ENCODE data around the gene ZBTB4.
A peak's percentile ranks its signal among the peaks of the same experiment; 100 is the strongest.

Gene ZBTB4

DNA sequence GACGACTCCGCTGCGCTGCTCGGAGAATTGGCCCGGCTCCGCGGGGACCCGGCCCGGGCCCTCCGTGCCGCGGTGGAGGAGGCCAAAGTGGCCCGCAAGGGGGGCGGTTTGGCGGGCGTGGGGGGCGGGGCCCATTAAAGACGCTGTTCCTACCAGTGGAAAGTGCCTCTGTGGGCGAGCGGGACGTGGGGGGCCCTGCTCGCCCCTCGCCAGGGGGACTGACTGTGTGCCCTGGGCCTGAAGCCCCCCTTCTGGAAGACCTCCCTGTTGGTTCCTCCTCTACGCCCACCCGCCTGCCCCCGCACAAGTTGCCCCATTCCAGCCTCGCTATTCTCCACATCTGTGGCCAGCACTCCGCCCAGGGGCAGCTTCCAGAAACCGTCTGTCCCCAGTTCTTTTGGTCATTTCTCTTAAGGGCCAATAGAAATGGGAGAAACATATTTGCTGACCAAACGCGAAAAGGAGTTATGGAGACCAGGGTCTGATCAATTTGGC, 42.0 kb downstream of the ZBTB4 start:
- H3K4me3 ChIP-seq (ENCODE audit: low read depth in 1 of 5, low read length in 5 of 5), result peak overlapping the region; percentile 37 to 66 (median 55)
- H3K9ac ChIP-seq (ENCODE audit: low read length in 5 of 5), result no peak overlapping the region
- H3K27ac ChIP-seq (ENCODE audit: low read depth, low read length), result no peak overlapping the region
- H3K4me1 ChIP-seq (ENCODE audit: control insufficient read depth in 5 of 5, insufficient read depth in 5 of 5, low read length in 5 of 5), result peaks cover 0 to 60% (median 54%) of the 10 kb centered on the region in 5 donors
- no peaks in the 10 kb centered on the region for H3K9me3 ChIP-seq (ENCODE audit: control insufficient read depth in 5 of 5, low read length in 5 of 5)
- no peaks in the 10 kb centered on the region for H3K36me3 ChIP-seq (ENCODE audit: control insufficient read depth in 5 of 5, insufficient read depth in 5 of 5, low read length in 5 of 5)
- peaks cover 0 to 25% (median 14%) of the 10 kb centered on the region in 5 donors for H3K27me3 ChIP-seq (ENCODE audit: control insufficient read depth in 5 of 5, insufficient read depth in 4 of 5, low read length in 5 of 5)

DNA sequence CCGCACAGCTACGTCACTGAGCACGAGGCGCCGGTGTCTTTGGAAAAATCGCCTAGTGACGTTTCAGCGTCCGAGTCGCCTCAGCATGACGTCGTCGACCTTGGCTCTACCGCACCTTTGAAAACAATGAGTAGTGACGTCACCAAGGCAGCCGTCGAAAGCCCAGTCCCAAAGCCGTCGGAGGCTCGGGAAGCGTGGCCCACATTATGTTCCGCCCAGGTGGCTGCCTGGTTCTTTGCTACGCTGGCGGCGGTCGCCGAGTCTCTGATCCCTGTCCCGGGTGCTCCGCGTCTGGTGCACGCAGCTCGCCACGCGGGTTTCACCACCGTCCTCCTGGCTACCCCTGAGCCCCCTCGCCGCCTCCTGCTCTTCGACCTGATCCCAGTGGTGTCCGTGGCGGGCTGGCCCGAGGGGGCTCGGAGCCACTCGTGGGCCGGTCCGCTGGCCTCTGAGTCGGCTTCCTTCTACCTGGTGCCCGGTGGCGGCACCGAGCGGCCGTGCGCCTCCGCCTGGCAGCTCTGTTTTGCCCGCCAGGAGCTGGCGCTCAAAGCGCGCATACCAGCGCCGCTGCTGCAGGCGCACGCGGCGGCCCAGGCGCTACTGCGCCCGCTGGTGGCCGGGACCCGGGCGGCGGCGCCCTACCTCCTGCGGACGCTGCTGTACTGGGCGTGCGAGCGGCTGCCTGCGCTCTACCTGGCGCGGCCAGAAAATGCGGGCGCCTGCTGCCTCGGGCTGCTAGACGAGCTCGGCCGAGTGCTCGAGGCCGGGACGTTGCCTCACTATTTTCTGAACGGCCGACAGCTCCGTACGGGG, 42.7 kb downstream of the ZBTB4 start:
- Histone ChIP-seq H3K27me3 (ENCODE audit: control insufficient read depth in 5 of 5, insufficient read depth in 4 of 5, low read length in 5 of 5) (peaks cover 0 to 25% (median 14%) of the 10 kb centered on the region in 5 donors), H3K4me1 (ENCODE audit: control insufficient read depth in 5 of 5, insufficient read depth in 5 of 5, low read length in 5 of 5) (peaks cover 0 to 60% (median 54%) of the 10 kb centered on the region in 5 donors), H3K36me3 (ENCODE audit: control insufficient read depth in 5 of 5, insufficient read depth in 5 of 5, low read length in 5 of 5) (no peaks in the 10 kb centered on the region), H3K9ac (ENCODE audit: low read length in 5 of 5) (peak overlapping the region in 3 of 5 donors; percentile 2 to 35 (median 28)), H3K4me3 (ENCODE audit: low read depth in 1 of 5, low read length in 5 of 5) (peak overlapping the region; percentile 38 to 66 (median 39)), H3K9me3 (ENCODE audit: control insufficient read depth in 5 of 5, low read length in 5 of 5) (no peaks in the 10 kb centered on the region), H3K27ac (ENCODE audit: low read depth, low read length) (no peak overlapping the region)

DNA sequence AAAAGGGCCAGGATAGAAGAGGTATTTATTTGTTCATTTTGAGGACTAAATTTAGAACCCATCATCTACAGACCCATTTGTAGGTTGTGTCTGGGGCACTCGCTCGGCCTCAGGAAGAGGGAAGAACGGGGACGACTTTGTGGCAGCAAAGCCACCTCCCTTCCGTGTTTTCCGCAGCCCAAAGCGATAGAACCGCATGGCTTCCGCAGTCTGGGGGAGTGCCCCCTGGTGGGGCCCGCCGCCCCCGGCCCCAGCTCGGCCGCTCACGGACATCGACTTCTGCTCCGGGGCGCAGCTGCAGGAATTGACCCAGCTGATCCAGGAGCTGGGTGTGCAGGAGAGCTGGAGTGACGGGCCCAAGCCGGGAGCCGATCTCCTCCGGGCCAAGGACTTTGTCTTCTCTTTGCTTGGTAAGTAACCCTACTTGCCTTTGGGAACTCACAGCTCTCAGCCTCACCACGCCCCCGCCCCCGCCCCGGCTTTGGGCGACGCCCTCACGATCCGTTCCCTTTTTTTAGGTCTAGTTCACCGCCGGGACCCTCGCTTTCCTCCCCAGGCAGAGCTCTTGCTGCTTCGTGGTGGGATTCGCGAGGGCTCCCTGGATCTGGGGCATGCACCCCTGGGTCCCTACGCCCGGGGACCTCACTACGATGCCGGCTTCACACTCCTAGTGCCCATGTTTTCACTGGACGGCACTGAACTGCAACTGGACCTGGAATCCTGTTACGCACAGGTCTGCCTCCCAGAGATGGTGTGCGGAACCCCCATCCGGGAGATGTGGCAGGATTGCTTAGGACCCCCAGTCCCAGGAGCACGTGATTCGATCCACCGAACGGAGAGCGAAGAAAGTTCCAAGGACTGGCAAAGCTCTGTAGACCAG, 43.5 kb downstream of the ZBTB4 start:
- H3K27me3 ChIP-seq (ENCODE audit: control insufficient read depth in 5 of 5, insufficient read depth in 4 of 5, low read length in 5 of 5), result peaks cover 0 to 25% (median 14%) of the 10 kb centered on the region in 5 donors
- H3K27ac ChIP-seq (ENCODE audit: low read depth, low read length), result no peak overlapping the region
- H3K4me3 ChIP-seq (ENCODE audit: low read depth in 1 of 5, low read length in 5 of 5), result peak overlapping the region; percentile 38 to 66 (median 62)
- H3K36me3 ChIP-seq (ENCODE audit: control insufficient read depth in 5 of 5, insufficient read depth in 5 of 5, low read length in 5 of 5), result no peaks in the 10 kb centered on the region
- H3K9me3 ChIP-seq (ENCODE audit: control insufficient read depth in 5 of 5, low read length in 5 of 5), result no peaks in the 10 kb centered on the region
- peak overlapping the region in 4 of 5 donors; percentile 44 to 58 (median 52) for H3K9ac ChIP-seq (ENCODE audit: low read length in 5 of 5)
- peaks cover 0 to 57% (median 50%) of the 10 kb centered on the region in 5 donors for H3K4me1 ChIP-seq (ENCODE audit: control insufficient read depth in 5 of 5, insufficient read depth in 5 of 5, low read length in 5 of 5)

DNA sequence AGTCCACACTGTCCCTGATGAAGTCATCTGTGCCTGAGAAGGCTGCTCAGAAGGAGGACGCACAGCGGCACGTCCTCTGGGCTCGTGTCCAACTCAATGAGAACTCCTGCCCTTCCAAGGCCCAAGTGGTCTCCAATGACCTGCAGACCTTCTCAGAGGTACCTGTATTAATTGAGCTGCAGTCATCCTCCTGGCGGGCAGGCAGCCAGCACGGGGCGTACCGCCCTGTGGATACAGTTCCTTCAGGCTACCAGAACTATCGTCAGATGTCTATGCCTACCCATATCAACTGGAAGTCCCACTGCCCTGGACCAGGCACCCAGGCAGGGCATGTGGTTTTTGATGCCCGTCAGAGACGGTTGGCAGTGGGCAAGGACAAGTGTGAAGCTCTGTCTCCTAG, 47.1 kb downstream of the ZBTB4 start:
- no peak overlapping the region for H3K9ac ChIP-seq (ENCODE audit: low read length in 5 of 5)
- H3K36me3 ChIP-seq (ENCODE audit: control insufficient read depth in 5 of 5, insufficient read depth in 5 of 5, low read length in 5 of 5), result no peaks in the 10 kb centered on the region
- H3K27ac ChIP-seq (ENCODE audit: low read depth, low read length), result no peak overlapping the region
- no peak overlapping the region for H3K4me3 ChIP-seq (ENCODE audit: low read depth in 1 of 5, low read length in 5 of 5)
- peaks cover 0 to 22% (median 20%) of the 10 kb centered on the region in 5 donors for H3K4me1 ChIP-seq (ENCODE audit: control insufficient read depth in 5 of 5, insufficient read depth in 5 of 5, low read length in 5 of 5)
- peaks cover 0 to 2% (median 0%) of the 10 kb centered on the region in 5 donors for H3K27me3 ChIP-seq (ENCODE audit: control insufficient read depth in 5 of 5, insufficient read depth in 4 of 5, low read length in 5 of 5)
- no peaks in the 10 kb centered on the region for H3K9me3 ChIP-seq (ENCODE audit: control insufficient read depth in 5 of 5, low read length in 5 of 5)

DNA sequence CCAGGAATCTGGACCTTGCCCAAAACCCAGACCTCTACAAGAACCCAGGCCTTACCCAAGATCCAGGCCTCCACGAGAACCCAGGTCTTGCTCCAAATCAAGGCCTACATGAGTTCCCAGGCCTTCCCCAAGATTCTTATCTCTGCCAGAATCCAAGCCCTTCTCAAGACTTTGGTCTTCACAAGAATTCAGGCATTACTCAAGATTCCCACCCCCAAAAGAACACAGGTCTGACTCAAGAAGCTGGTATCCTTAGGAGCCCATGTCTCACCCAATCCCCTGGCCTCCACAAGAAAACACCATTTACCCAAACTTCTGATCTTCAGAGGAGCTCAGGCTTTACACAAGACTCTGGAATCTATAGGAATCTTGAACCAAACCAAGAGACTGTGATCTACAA, 48.2 kb downstream of the ZBTB4 start:
- H3K9ac ChIP-seq (ENCODE audit: low read length in 5 of 5), result no peak overlapping the region
- no peaks in the 10 kb centered on the region for H3K9me3 ChIP-seq (ENCODE audit: control insufficient read depth in 5 of 5, low read length in 5 of 5)
- H3K4me1 ChIP-seq (ENCODE audit: control insufficient read depth in 5 of 5, insufficient read depth in 5 of 5, low read length in 5 of 5), result peaks cover 0 to 11% (median 10%) of the 10 kb centered on the region in 5 donors
- no peaks in the 10 kb centered on the region for H3K36me3 ChIP-seq (ENCODE audit: control insufficient read depth in 5 of 5, insufficient read depth in 5 of 5, low read length in 5 of 5)
- peaks cover 0 to under 1% (median 0%) of the 10 kb centered on the region in 5 donors for H3K27me3 ChIP-seq (ENCODE audit: control insufficient read depth in 5 of 5, insufficient read depth in 4 of 5, low read length in 5 of 5)
- H3K27ac ChIP-seq (ENCODE audit: low read depth, low read length), result no peak overlapping the region
- H3K4me3 ChIP-seq (ENCODE audit: low read depth in 1 of 5, low read length in 5 of 5), result no peak overlapping the region

DNA sequence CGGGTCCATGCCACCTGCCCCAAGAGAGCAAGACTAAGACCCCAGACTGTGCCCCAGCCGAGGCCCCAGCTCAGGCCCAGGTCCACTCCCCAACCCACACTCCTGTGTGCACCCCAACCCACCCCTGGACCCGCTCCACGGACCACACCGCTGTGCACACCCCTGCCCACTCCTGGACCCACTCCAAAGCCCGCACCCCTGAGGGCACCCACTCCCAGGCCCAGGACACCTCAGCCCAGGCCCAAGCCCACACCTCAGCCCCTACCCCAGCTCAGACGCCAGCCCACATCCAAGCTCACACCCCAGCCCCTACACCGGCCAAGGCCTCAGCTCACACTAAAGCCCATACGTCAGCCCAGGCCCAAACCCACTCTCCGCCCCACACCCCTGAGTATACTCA, 49.7 kb downstream of the ZBTB4 start:
- Histone ChIP-seq H3K4me3 (ENCODE audit: low read depth in 1 of 5, low read length in 5 of 5) (no peak overlapping the region), H3K9me3 (ENCODE audit: control insufficient read depth in 5 of 5, low read length in 5 of 5) (no peaks in the 10 kb centered on the region), H3K36me3 (ENCODE audit: control insufficient read depth in 5 of 5, insufficient read depth in 5 of 5, low read length in 5 of 5) (no peaks in the 10 kb centered on the region), H3K27me3 (ENCODE audit: control insufficient read depth in 5 of 5, insufficient read depth in 4 of 5, low read length in 5 of 5) (peaks cover 0 to 4% (median 0%) of the 10 kb centered on the region in 5 donors), H3K4me1 (ENCODE audit: control insufficient read depth in 5 of 5, insufficient read depth in 5 of 5, low read length in 5 of 5) (no peaks in the 10 kb centered on the region), H3K9ac (ENCODE audit: low read length in 5 of 5) (no peak overlapping the region), H3K27ac (ENCODE audit: low read depth, low read length) (no peak overlapping the region)

DNA sequence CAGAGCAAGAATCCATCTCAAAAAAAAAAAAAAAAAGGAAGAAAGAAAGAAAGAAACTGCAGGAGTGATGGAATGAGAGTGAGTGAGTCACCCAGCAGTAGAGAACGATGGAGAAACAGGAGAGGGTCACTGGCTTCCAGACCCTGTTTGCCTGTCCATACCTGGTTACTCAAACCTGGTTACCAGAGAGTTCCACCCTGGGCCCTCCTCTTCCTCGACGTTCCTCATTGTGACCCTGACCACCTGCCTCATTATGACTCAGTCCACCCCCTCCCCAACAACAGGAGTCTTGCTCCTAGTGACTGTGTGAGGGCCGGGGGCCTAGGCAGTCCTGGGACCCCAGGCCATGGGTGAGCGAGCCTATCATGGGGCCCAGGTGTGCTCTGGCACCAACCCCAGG, 50.9 kb downstream of the ZBTB4 start, which contains the start of gene SPEM3:
TSS of gene SPEM3 (plus strand) at position 301 of the 400 bp plus-strand sequence. CDS start at position 347, 46 bp downstream.
- no peaks in the 10 kb centered on the region for H3K36me3 ChIP-seq (ENCODE audit: control insufficient read depth in 5 of 5, insufficient read depth in 5 of 5, low read length in 5 of 5)
- H3K9me3 ChIP-seq (ENCODE audit: control insufficient read depth in 5 of 5, low read length in 5 of 5), result no peaks in the 10 kb centered on the region
- no peak within 1 kb of the TSS for H3K9ac ChIP-seq (ENCODE audit: low read length in 5 of 5)
- H3K27ac ChIP-seq (ENCODE audit: low read depth, low read length), result no peak within 1 kb of the TSS
- H3K4me1 ChIP-seq (ENCODE audit: control insufficient read depth in 5 of 5, insufficient read depth in 5 of 5, low read length in 5 of 5), result no peaks in the 10 kb centered on the region
- H3K4me3 ChIP-seq (ENCODE audit: low read depth in 1 of 5, low read length in 5 of 5), result no peak within 1 kb of the TSS
- H3K27me3 ChIP-seq (ENCODE audit: control insufficient read depth in 5 of 5, insufficient read depth in 4 of 5, low read length in 5 of 5), result peaks cover 0 to 4% (median 0%) of the 10 kb centered on the region in 5 donors

DNA sequence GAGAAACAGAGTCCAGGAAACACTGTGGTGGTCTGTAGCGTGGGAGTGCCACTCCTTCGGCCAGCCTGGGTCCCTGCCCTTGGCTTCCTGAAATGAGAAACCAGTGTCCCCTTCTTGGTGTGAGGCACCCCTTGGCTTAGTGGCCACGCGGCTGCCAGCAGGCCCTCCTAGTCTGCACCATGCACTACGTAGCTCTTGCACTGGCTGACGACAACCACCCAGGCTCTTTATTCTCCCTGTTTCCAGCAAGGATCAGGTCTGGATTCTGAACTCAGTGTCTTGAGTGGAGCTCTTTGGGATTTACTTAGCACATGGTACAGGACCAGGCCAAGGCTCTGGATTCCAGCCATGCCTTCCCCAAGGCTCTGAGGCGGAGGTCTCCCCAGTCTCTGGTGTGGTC, 51.9 kb downstream of the ZBTB4 start:
- H3K9me3 ChIP-seq (ENCODE audit: control insufficient read depth in 5 of 5, low read length in 5 of 5), result no peaks in the 10 kb centered on the region

DNA sequence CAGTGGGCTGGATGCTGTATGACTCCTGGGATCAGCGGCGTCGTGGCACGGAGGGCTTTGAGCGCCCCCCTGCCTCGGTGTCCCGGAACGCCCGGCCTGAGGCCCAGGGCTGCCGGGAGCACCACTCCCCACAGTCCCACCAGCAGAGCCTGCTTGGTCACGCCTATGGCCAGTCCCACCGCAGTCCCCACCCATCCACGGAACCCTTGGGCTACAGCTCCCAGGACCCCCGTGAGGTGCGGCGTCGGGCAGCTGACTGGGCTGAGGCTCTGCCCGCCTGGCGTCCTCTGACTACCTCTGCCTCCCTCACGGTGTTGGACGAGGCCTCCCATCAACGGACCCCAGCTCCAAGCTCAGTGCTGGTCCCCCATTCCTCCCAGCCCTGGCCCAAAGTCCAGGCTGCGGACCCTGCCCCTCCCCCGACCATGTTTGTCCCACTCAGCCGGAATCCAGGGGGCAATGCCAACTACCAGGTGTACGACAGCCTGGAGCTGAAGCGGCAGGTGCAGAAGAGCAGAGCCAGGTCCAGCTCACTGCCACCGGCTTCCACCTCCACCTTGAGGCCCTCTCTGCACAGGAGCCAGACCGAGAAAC, 52.4 kb downstream of the ZBTB4 start:
- Histone ChIP-seq H3K36me3 (ENCODE audit: control insufficient read depth in 5 of 5, insufficient read depth in 5 of 5, low read length in 5 of 5) (no peaks in the 10 kb centered on the region), H3K9me3 (ENCODE audit: control insufficient read depth in 5 of 5, low read length in 5 of 5) (no peaks in the 10 kb centered on the region), H3K27ac (ENCODE audit: low read depth, low read length) (no peak overlapping the region), H3K4me3 (ENCODE audit: low read depth in 1 of 5, low read length in 5 of 5) (no peak overlapping the region), H3K4me1 (ENCODE audit: control insufficient read depth in 5 of 5, insufficient read depth in 5 of 5, low read length in 5 of 5) (no peaks in the 10 kb centered on the region), H3K27me3 (ENCODE audit: control insufficient read depth in 5 of 5, insufficient read depth in 4 of 5, low read length in 5 of 5) (peaks cover 0 to 4% (median 0%) of the 10 kb centered on the region in 5 donors), H3K9ac (ENCODE audit: low read length in 5 of 5) (no peak overlapping the region)

More for the DNA sequence above, 51.9 kb downstream of the ZBTB4 start:
- Histone ChIP-seq H3K4me1 (ENCODE audit: control insufficient read depth in 5 of 5, insufficient read depth in 5 of 5, low read length in 5 of 5) (no peaks in the 10 kb centered on the region), H3K36me3 (ENCODE audit: control insufficient read depth in 5 of 5, insufficient read depth in 5 of 5, low read length in 5 of 5) (no peaks in the 10 kb centered on the region), H3K4me3 (ENCODE audit: low read depth in 1 of 5, low read length in 5 of 5) (no peak overlapping the region), H3K27me3 (ENCODE audit: control insufficient read depth in 5 of 5, insufficient read depth in 4 of 5, low read length in 5 of 5) (peaks cover 0 to 4% (median 0%) of the 10 kb centered on the region in 5 donors), H3K9ac (ENCODE audit: low read length in 5 of 5) (no peak overlapping the region), H3K27ac (ENCODE audit: low read depth, low read length) (no peak overlapping the region)
